CD14-positive monocyte (primary cell): ENCODE data around the gene DCTN5. TPM values are rescaled to one million over a fixed set of nuclear protein-coding genes. Genes with fewer than 3 reads are reported as not detected.
A peak's percentile ranks its signal among the peaks of the same experiment; 100 is the strongest.

Experiments used
- DNase-seq, 3 donors: peaks; one replicate each; pipeline ENCODE4 v3.0.0-alpha.2; 2011 to 2022
- H2AFZ ChIP-seq: 2 replicates; pipeline ENCODE4 v1.6.0; 2012; ENCODE audit warnings: mild to moderate bottlenecking, low read depth, low read length, inconsistent platforms; ENCODE audit not compliant: insufficient read depth, poor library complexity, severe bottlenecking
- H3K27ac ChIP-seq, 2 donors: 1 replicate in 1 of 2; 2 replicates in 1 of 2; pipeline ENCODE4 v1.5.1; 2012 to 2013; ENCODE audit warnings: low read length in 2 of 2, control low read depth in 1 of 2, inconsistent platforms in 1 of 2, low read depth in 1 of 2, mild to moderate bottlenecking in 1 of 2
- H3K27me3 ChIP-seq, 2 donors: one replicate each; pipeline versions ENCODE4 v1.6.0 to v1.6.1; 2011 to 2013; ENCODE audit warnings: low read length in 2 of 2; ENCODE audit not compliant: control insufficient read depth in 2 of 2, insufficient read depth in 2 of 2
- H3K36me3 ChIP-seq, 2 donors: replicated peaks in 1 of 2; 1 replicate in 1 of 2; 2 replicates in 1 of 2; pipeline versions ENCODE4 v1.5.1 to v1.6.1; 2012 to 2013; ENCODE audit warnings: low read length in 2 of 2, control low read depth in 1 of 2, inconsistent platforms in 1 of 2, mild to moderate bottlenecking in 1 of 2; ENCODE audit not compliant: insufficient read depth in 2 of 2, control insufficient read depth in 1 of 2
- H3K4me1 ChIP-seq, 2 donors: 1 replicate in 1 of 2; 2 replicates in 1 of 2; pipeline versions ENCODE4 v1.5.1 to v1.6.1; 2012 to 2013; ENCODE audit warnings: low read length in 2 of 2, control low read depth in 1 of 2, inconsistent platforms in 1 of 2, mild to moderate bottlenecking in 1 of 2, moderate library complexity in 1 of 2; ENCODE audit not compliant: insufficient read depth in 2 of 2, control insufficient read depth in 1 of 2
- H3K4me2 ChIP-seq: replicated peaks from 2 replicates; pipeline ENCODE3; 2012; ENCODE audit warnings: low read length, moderate library complexity, mild to moderate bottlenecking; ENCODE audit not compliant: poor library complexity, severe bottlenecking; ENCODE audit errors: extremely low read depth
- H3K4me3 ChIP-seq, 3 experiments: fragments of 200-600 bp in 1 of 3; sonication (generic) in 1 of 3; replicated peaks in 1 of 3; 1 replicate in 2 of 3; 2 replicates in 1 of 3; pipeline ENCODE4 v1.5.1; 2011 to 2013; ENCODE audit warnings: low read length in 3 of 3, mild to moderate bottlenecking in 3 of 3, control low read depth in 2 of 3, low read depth in 2 of 3, inconsistent platforms in 1 of 3, moderate library complexity in 1 of 3
- H3K79me2 ChIP-seq: 2 replicates; pipeline ENCODE4 v1.6.0; 2012; ENCODE audit warnings: mild to moderate bottlenecking, control low read depth, inconsistent platforms, low read length, moderate library complexity; ENCODE audit not compliant: insufficient read depth
- H3K9ac ChIP-seq: 2 replicates; pipeline ENCODE4 v1.6.0; 2017; ENCODE audit warnings: low read length, mild to moderate bottlenecking; ENCODE audit not compliant: insufficient read depth, poor library complexity, severe bottlenecking
- H3K9me3 ChIP-seq, 2 donors: replicated peaks in 1 of 2; 1 replicate in 1 of 2; 2 replicates in 1 of 2; pipeline versions ENCODE4 v1.5.1 to v1.6.1; 2012 to 2013; ENCODE audit warnings: low read length in 2 of 2, control low read depth in 1 of 2; ENCODE audit not compliant: control insufficient read depth in 1 of 2, insufficient read depth in 1 of 2
- H4K20me1 ChIP-seq: 2 replicates; pipeline ENCODE4 v1.6.0; 2012; ENCODE audit warnings: mild to moderate bottlenecking, low read length, control low read depth, moderate library complexity; ENCODE audit not compliant: insufficient read depth
- H3K27ac Mint-ChIP-seq, 7 donors: one replicate each; pipeline ENCODE4 v1.8.0; 2020; ENCODE audit warnings: mild to moderate bottlenecking in 7 of 7, mixed read lengths in 7 of 7, moderate library complexity in 6 of 7, inconsistent platforms in 2 of 7
- H3K27me3 Mint-ChIP-seq, 3 donors: one replicate each; pipeline ENCODE4 v1.8.0; 2021 to 2022; ENCODE audit warnings: low read depth in 3 of 3, mild to moderate bottlenecking in 3 of 3, mixed read lengths in 3 of 3, moderate library complexity in 3 of 3, inconsistent platforms in 1 of 3
- H3K36me3 Mint-ChIP-seq, 2 donors: one replicate each; pipeline ENCODE4 v1.8.0; 2020; ENCODE audit warnings: mixed read lengths in 2 of 2, inconsistent platforms in 1 of 2, mild to moderate bottlenecking in 1 of 2
- H3K4me1 Mint-ChIP-seq: one replicate; pipeline ENCODE4 v1.8.0; 2020; ENCODE audit warnings: mild to moderate bottlenecking, mixed read lengths
- H3K4me3 Mint-ChIP-seq, 2 donors: one replicate each; pipeline ENCODE4 v1.8.0; 2020; ENCODE audit warnings: mild to moderate bottlenecking in 2 of 2, mixed read lengths in 2 of 2, moderate library complexity in 1 of 2
- H3K9me3 Mint-ChIP-seq, 7 donors: one replicate each; pipeline ENCODE4 v1.8.0; 2020 to 2022; ENCODE audit warnings: mixed read lengths in 7 of 7, mild to moderate bottlenecking in 6 of 7, moderate library complexity in 6 of 7, inconsistent platforms in 2 of 7
- whole genome bisulfite sequencing: methylation state at CpG from one replicate; pipeline ENCODE4 v1.1.5; 2013; ENCODE audit warnings: missing lambda C conversion rate; ENCODE audit not compliant: insufficient coverage; 5-methylcytosine and 5-hydroxymethylcytosine counted together
- intact Hi-C, 2 donors: fragments of 100-400 bp; cut with micrococcal nuclease; formaldehyde crosslinking; loops; one replicate each; pipeline versions ENCODE4 v1.15.0 to v1.15.1; 2023
- polyA plus RNA-seq, 3 donors: library from polyadenylated mRNA; depleted of rRNA in 1 of 3; unstranded in 2 of 3; stranded (reverse) in 1 of 3; fragments of 300-500 nt in 2 of 3; fragments of >200 nt in 1 of 3; fragmentation: Illumina TruSeq in 2 of 3; gene quantifications; 1 replicate in 2 of 3; 2 replicates in 1 of 3; pipeline ENCODE4 v1.2.3, GENCODE V29; 2012 to 2021
- TF ChIP-seq, protein P1 (sequence below): fragments of 200-600 bp; IDR thresholded peaks from one replicate; pipeline ENCODE4 v1.8.0; 2022; ENCODE audit warnings: antibody characterized with exemption, mild to moderate bottlenecking

The DCTN5 gene
- polyA plus RNA-seq, 3 donors, result 29.3 to 54.3 (median 42.0) TPM

DNA sequence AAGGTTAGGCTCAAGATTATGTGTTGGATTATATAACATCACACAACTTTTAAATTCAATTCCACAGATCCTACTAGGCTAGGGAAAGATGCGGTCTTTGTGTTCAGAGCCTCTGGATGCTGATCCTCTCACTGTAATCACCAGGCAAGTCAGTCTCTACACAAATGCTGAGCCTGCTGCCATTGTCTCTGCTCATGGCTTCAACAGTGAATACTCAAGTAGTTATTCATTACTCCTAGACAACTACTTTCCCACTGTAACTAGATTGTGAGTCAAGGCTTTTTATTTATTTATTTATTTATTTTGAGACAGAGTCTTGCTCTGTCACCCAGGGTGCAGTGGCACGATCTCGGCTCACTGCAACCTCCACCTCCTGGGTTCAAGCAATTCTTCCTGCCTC is 29.3 kb upstream of the DCTN5 start:
- Histone ChIP-seq H3K4me3 (no peak overlapping the region), H3K36me3 (peaks cover 24 to 41% of the 10 kb centered on the region in 2 donors), H3K9me3 (no peaks in the 10 kb centered on the region), H3K27me3 (no peaks in the 10 kb centered on the region), H3K4me1 (no peaks in the 10 kb centered on the region), H3K79me2 (no peaks in the 10 kb centered on the region), H3K4me2 (no peak overlapping the region), H3K27ac (no peak overlapping the region), H3K9ac (no peak overlapping the region), H2AFZ (no peak overlapping the region), H4K20me1 (no peaks in the 10 kb centered on the region)
- DNase-seq, result no peak
- intact Hi-C loops, result no loop called here
- Mint-ChIP-seq H3K9me3 (no peaks in the 10 kb centered on the region), H3K4me3 (no peak overlapping the region), H3K27me3 (no peaks in the 10 kb centered on the region), H3K4me1 (peaks cover 3% of the 10 kb centered on the region), H3K36me3 (peaks cover 28 to 56% of the 10 kb centered on the region in 2 donors), H3K27ac (no peak overlapping the region)
- TF ChIP-seq, protein P1, sequence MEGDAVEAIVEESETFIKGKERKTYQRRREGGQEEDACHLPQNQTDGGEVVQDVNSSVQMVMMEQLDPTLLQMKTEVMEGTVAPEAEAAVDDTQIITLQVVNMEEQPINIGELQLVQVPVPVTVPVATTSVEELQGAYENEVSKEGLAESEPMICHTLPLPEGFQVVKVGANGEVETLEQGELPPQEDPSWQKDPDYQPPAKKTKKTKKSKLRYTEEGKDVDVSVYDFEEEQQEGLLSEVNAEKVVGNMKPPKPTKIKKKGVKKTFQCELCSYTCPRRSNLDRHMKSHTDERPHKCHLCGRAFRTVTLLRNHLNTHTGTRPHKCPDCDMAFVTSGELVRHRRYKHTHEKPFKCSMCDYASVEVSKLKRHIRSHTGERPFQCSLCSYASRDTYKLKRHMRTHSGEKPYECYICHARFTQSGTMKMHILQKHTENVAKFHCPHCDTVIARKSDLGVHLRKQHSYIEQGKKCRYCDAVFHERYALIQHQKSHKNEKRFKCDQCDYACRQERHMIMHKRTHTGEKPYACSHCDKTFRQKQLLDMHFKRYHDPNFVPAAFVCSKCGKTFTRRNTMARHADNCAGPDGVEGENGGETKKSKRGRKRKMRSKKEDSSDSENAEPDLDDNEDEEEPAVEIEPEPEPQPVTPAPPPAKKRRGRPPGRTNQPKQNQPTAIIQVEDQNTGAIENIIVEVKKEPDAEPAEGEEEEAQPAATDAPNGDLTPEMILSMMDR, result no peak
- 100% methylated on average over 1 of the region's 3 CpGs for WGBS

DNA sequence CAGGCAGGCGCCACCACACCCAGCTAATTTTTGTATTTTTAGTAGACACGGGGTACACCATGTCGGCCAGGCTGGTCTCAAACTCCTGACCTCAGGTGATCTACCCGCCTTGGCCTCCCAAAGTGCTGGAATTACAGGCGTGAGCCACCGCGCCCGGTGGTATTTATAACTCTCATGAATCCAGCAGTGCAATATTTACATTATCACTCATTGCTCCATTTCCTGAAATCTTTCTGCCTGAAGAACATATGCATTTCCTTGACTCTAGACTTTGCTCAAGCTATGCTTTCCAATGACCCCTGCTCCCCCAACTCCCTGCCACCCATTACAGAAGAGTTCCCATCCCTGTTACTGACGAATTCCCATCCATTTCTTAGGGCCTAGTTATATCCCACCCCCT is 25.5 kb upstream of the DCTN5 start:
- intact Hi-C loops, result no loop called here
- H3K27ac Mint-ChIP-seq, result peak overlapping the region in 1 of 7 donors; percentile 58
- H3K4me1 ChIP-seq, result no peaks in the 10 kb centered on the region
- no peaks in the 10 kb centered on the region for H3K9me3 Mint-ChIP-seq
- peaks cover 45 to 72% of the 10 kb centered on the region in 2 donors for H3K36me3 Mint-ChIP-seq
- H2AFZ ChIP-seq, result no peak overlapping the region
- WGBS, result 92% methylated on average over 9 of the region's 9 CpGs
- no peaks in the 10 kb centered on the region for H3K27me3 Mint-ChIP-seq
- no peak overlapping the region for H3K27ac ChIP-seq
- H3K9me3 ChIP-seq, result no peaks in the 10 kb centered on the region
- H3K4me2 ChIP-seq, result no peak overlapping the region
- H3K4me3 Mint-ChIP-seq, result no peak overlapping the region
- DNase-seq, result no peak
- H3K79me2 ChIP-seq, result no peaks in the 10 kb centered on the region
- H3K9ac ChIP-seq, result no peak overlapping the region
- peaks cover 34 to 67% of the 10 kb centered on the region in 2 donors for H3K36me3 ChIP-seq
- TF ChIP-seq, protein P1, result no peak
- H4K20me1 ChIP-seq, result no peaks in the 10 kb centered on the region
- H3K4me1 Mint-ChIP-seq, result no peaks in the 10 kb centered on the region
- H3K4me3 ChIP-seq, result no peak overlapping the region
- H3K27me3 ChIP-seq, result no peaks in the 10 kb centered on the region
